Right cardiac atrium (tissue), 5 donors: Measurements from ENCODE around the gene NAPA. TPM values are rescaled to one million over a fixed set of nuclear protein-coding genes. Genes with fewer than 3 reads are reported as not detected.

ENCODE experiments used
- ATAC-seq, 2 donors: fragments of 200-7000 bp; cut with Tn5 transposase; one replicate each; pipeline versions ENCODE4 v1.8.0 to v1.9.1; 2020; ENCODE audit warnings: moderate library complexity in 2 of 2, mild to moderate bottlenecking in 1 of 2
- DNase-seq, 3 donors: peaks; one replicate each; pipeline ENCODE4 v3.0.0-alpha.2; 2020
- H3K27ac ChIP-seq: one replicate; pipeline ENCODE4 v1.5.1; 2013; ENCODE audit warnings: mild to moderate bottlenecking, low read length, control low read depth, moderate library complexity
- H3K27me3 ChIP-seq: one replicate; pipeline ENCODE4 v1.6.1; 2013; ENCODE audit not compliant: control insufficient read depth, insufficient read depth
- H3K4me1 ChIP-seq: one replicate; pipeline ENCODE4 v1.6.1; 2013; ENCODE audit warnings: low read length; ENCODE audit not compliant: control insufficient read depth, insufficient read depth
- H3K4me3 ChIP-seq: one replicate; pipeline ENCODE4 v1.5.1; 2013; ENCODE audit warnings: low read length, control low read depth
- H3K9me3 ChIP-seq: one replicate; pipeline ENCODE4 v1.6.1; 2013; ENCODE audit warnings: low read length; ENCODE audit not compliant: control insufficient read depth
- WGBS: extraction: QIAGEN DNeasy Blood & Tissue Kit; methylation state at CpG from one replicate; pipeline ENCODE4 v1.1.7; 2013; 5-methylcytosine and 5-hydroxymethylcytosine counted together
- intact Hi-C, 4 donors: fragments of 100-400 bp; cut with DNase I; formaldehyde crosslinking; loops; one replicate each; pipeline versions ENCODE4 v1.11.0 to v1.14.0; 2022 to 2023
- polyA plus RNA-seq: library from polyadenylated mRNA; stranded (reverse); fragments of 200-250 nt; gene quantifications from one replicate; pipeline ENCODE4 v1.2.3, GENCODE V29; 2013
- total RNA-seq, 4 donors: library from RNA; stranded (reverse); fragmentation: NEBNext Ultra II Directional; extraction: Animal tissue kit (Norgen Biotek cat#: 25700); gene quantifications; one replicate each; pipeline ENCODE4 v1.2.1, GENCODE V29; 2021
- donor health status: healthy with polysubstance abuse.
- donor health status: DM: no; HTN: yes; CAD: no.
- donor health status: DM: no; HTN: no; CAD: no.
- donor health status: DM: no; HTN: yes; CAD: no; lungs with severe emphysema.
- donor health status: DM: yes; HTN: yes; CAD: no.

The NAPA gene
- total and polyA plus RNA-seq, 5 donors = 91.7 to 111 (median 105) TPM

DNA sequence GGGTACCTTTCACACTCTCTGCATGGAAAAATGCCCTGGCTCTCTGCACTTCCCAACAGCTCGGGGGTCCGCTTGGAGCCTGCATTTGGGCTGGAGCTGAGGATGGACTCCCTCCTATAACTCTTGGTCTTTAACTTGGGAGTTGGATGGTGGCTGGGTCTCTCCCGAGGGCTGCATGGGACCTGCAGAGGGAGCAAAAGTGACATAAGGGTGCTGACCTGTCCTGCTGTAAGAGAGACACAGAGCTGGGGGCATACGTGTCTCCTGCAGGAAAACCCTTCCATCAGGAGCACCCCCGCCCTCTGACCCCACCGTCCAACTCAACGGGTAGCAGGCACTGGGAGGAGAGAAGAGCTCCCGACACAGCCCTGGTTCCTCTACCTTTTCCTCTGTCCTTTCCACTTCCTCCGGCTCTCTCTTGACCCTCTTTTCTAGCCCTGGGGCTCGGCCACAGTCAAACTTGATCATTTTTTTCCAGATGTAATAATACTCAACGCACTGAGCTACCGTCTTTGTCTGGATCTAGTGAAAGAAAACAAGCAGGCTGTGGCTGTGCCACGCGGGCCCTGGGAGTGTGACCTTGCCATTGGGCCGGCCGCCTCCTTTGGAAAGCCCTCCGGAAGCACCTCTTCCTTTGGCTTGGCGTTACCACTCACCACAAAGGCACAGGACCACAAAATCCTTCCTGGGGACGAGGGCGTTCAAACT, 6.8 kb upstream of the NAPA start:
- Histone ChIP-seq H3K4me1 (peaks cover 5% of the 10 kb centered on the region), H3K9me3 (no peaks in the 10 kb centered on the region), H3K27ac (no peak overlapping the region), H3K27me3 (no peaks in the 10 kb centered on the region), H3K4me3 (no peak overlapping the region)
- WGBS = 58% methylated on average over 20 of the region's 20 CpGs
- ATAC-seq (peak in 1 of 2 donors; percentile 25), DNase-seq (no peak)
- intact Hi-C loops = no loop called here

DNA sequence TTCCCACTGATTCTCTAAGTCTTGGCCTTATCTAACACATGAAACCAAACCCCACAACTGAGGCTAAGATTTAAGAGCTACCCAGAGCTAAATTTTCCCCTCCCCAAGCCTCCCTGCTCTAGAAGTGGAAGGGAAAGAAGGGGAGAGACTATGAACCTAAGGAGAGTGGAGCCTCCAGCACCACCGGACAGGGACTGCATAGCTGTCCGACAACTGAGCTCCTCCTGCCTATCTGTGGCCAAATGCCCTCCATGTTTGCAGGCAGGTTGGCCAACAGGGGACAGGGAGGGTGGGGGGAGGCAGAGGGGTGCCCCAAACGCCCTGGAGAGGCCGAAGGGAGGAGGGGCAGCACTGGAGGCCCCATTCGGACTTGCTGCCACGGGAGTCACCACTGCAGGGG, 6.0 kb upstream of the NAPA start:
- intact Hi-C loops = no loop called here
- no peaks in the 10 kb centered on the region for H3K9me3 ChIP-seq
- H3K27ac ChIP-seq = no peak overlapping the region
- no peak overlapping the region for H3K4me3 ChIP-seq
- DNase-seq (no peak), ATAC-seq (peak in 1 of 2 donors; percentile 40)
- peaks cover 5% of the 10 kb centered on the region for H3K4me1 ChIP-seq
- 54% methylated on average over 6 of the region's 6 CpGs for WGBS
- H3K27me3 ChIP-seq = no peaks in the 10 kb centered on the region

DNA sequence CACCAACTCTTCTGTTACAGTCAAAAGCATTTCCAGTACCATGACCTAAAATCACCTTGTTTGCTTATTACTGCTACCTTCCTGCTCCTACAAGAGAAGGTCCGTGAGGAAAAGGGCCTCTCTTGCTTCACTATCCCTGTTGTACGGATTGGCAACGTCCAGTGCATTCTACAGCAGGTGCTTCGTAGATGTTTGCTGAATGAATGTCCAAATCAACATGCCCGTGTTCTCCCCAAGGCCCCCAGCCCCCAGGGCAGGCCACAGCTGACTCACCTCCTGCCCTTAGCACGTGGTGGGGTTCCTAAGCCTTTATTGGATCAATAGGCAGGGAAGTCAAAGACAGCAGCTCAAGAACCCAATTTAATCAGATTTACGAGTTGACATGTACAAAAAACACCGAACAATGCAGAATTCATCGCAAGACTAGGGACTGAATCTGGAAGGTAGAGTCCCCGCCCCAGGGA, 5.5 kb upstream of the NAPA start:
- no peak overlapping the region for H3K4me3 ChIP-seq
- no peaks in the 10 kb centered on the region for H3K27me3 ChIP-seq
- 77% methylated on average over 10 of the region's 10 CpGs for WGBS
- H3K9me3 ChIP-seq = no peaks in the 10 kb centered on the region
- peaks cover 5% of the 10 kb centered on the region for H3K4me1 ChIP-seq
- H3K27ac ChIP-seq = no peak overlapping the region
- DNase-seq = no peak
- ATAC-seq = no peak
- intact Hi-C loops = no loop called here

DNA sequence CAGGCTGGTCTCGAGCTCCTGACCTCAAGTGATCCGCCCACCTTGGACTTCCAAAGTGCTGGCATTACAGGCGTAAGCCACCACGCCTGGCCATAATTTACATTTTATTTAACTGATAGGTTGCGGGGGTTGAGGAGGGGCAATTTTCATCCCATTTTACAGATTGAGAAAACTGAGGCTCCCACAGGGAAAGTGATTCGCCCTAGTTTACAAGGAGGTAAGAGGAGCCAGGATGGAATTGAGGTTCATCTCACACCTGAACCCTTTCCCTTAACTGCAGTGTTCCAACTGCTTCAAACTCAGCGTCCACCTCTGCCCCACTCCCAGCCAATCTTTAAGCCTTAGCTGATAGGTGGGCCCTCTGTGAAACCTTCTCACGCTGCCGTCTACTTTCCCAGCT, 4.0 kb upstream of the NAPA start:
- intact Hi-C loops = loop anchor here in 3 of 4 donors (10.0 kb wide), 2 partner anchors 84 to 86 kb away; partner anchors contain the start of gene BICRA (in 2 of the 3)
- no peak overlapping the region for H3K4me3 ChIP-seq
- no peaks in the 10 kb centered on the region for H3K27me3 ChIP-seq
- H3K4me1 ChIP-seq = peaks cover 5% of the 10 kb centered on the region
- no peaks in the 10 kb centered on the region for H3K9me3 ChIP-seq
- DNase-seq = no peak
- H3K27ac ChIP-seq = no peak overlapping the region
- no peak for ATAC-seq
- 80% methylated on average over 9 of the region's 9 CpGs for WGBS

DNA sequence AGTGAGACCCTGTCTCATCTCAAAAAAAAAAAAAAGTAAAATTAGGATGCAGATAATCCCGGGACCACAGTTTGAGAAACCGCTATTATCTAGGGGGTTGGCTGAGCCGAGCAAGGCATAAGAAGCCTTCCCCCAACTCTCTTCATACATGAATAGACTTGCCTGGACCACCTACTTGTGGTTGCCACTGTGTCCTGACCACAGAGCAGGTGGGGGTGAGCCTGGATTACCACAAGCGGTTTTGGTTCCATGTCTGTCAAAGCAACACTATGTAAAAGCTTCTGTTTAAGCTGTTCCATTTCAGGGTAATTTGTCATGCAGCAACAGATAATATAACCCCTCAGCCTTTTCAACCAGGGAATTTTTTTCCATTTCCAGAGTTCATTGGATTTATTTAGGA, 3.3 kb upstream of the NAPA start:
- intact Hi-C loops = loop anchor here in 3 of 4 donors (10.0 kb wide), 2 partner anchors 83 to 87 kb away; partner anchors contain the start of gene BICRA (in 2 of the 3)
- 63% methylated on average over 4 of the region's 4 CpGs for WGBS
- H3K4me3 ChIP-seq = no peak overlapping the region
- no peak overlapping the region for H3K27ac ChIP-seq
- no peaks in the 10 kb centered on the region for H3K9me3 ChIP-seq
- H3K4me1 ChIP-seq = peaks cover 6% of the 10 kb centered on the region
- ATAC-seq (no peak), DNase-seq (no peak)
- H3K27me3 ChIP-seq = no peaks in the 10 kb centered on the region

DNA sequence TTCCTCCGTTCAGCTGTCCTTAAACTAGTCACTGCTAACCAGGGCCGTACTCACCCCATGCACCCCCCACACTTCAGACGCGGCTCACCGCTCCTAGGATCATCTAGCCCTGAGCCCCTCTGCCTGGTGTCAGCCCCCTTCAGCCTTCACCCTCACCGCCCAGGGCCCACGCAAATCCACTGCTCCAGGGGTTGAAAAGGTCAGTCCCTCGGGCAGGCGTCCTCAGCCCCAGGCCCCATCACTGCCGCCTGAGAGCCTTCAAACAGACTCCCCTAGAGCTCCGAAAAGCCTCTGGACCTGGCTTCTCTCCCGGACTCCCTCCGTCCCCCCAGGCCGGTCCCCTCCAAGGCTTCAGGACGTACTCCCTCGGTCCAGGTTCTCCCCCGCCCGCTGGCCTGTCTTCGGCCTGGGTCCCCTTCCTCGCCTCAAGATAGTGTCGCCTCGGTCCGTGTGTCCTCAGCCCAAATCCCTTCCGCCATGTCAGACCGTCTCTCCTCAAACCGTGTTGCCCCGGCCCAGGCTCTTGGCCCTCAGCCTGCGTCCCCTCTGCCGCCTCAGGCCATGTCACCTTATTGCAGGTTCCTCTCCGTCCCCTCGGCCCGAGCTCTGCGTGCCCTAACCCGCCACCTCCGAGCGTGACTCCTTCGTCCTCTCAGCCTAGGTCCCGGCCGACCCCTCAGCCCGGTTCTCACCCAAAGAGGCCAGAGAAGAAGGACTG, 553 bp downstream of the NAPA start:
- H3K27me3 ChIP-seq = no peaks in the 10 kb centered on the region
- peaks cover 35% of the 10 kb centered on the region for H3K4me1 ChIP-seq
- peak overlapping the region; percentile 72 for H3K27ac ChIP-seq
- H3K4me3 ChIP-seq = peak overlapping the region; percentile 47
- ATAC-seq (peak in 1 of 2 donors; percentile 4), DNase-seq (no peak)
- 4% methylated on average over 40 of the region's 40 CpGs for WGBS
- H3K9me3 ChIP-seq = no peaks in the 10 kb centered on the region
- intact Hi-C loops = loop anchor here in 3 of 4 donors (10.0 kb wide), 2 partner anchors 80 to 90 kb away; partner anchors contain the start of gene BICRA (in 2 of the 3)

DNA sequence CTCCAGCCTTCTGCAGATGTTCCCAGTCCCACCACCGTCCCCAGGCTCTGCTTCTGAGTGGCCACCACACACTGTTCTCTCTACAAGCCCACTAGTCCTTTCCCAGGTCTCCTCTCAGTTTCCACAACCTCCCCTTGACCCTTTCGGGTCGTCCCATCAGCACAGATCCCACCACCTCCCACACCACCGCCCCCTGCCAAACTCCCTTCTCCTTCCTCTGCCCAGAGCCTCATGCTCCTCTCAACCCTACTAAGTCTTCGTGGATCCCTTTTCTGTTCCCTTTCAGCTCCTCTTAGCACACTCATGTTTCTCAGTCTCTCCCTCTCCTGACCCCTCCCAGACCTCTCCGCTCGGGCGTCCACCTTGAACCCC, 1.9 kb downstream of the NAPA start:
- intact Hi-C loops = loop anchor here in 3 of 4 donors (10.0 kb wide), 2 partner anchors 78 to 92 kb away; partner anchors contain the start of gene BICRA (in 2 of the 3)

DNA sequence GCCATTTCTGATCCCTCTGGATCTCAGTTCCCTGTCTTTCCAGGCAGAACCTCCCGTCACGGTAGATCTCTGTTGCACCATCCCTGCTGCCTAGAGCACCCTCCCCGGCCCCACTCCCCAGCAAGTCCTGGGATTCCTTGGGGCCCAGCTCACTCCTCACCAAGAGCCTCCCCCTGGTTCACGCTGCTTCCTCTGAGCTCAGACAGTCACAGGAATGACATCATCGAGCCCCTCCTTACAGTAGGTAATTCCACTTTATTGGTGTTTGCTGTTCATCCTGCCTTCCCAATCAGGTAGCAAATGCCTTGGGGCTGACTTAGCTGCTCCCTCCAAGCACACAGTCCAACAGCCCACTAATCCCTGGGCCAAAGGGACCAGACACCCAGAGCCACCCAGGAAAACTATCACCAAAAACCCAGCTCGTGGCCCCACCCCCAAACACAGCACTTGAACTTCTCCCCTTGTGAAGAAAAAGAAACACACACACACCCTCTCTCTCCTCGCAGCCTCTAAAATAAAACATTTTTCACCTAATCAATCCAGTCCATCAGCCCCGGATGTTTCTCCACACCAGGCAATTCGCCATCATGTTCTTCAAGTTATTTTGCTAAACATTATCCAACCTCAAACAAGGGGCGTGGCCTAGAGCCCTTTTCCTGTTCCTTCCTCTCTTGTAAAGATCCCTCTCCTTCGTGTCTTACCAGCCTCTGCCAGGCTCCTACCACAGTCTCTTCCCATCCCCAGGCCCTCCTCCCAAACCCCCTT, 2.5 kb downstream of the NAPA start:
- intact Hi-C loops = loop anchor here in 3 of 4 donors (10.0 kb wide), 2 partner anchors 78 to 92 kb away; partner anchors contain the start of gene BICRA (in 2 of the 3)
- H3K4me3 ChIP-seq = no peak overlapping the region
- no peaks in the 10 kb centered on the region for H3K27me3 ChIP-seq
- no peak for DNase-seq
- no peak for ATAC-seq
- 53% methylated on average over 11 of the region's 11 CpGs for WGBS
- H3K9me3 ChIP-seq = no peaks in the 10 kb centered on the region
- H3K27ac ChIP-seq = peak overlapping the region; percentile 34
- peaks cover 40% of the 10 kb centered on the region for H3K4me1 ChIP-seq

More for the DNA sequence above, 1.9 kb downstream of the NAPA start:
- 67% methylated on average over 8 of the region's 8 CpGs for WGBS
- Histone ChIP-seq H3K27me3 (no peaks in the 10 kb centered on the region), H3K4me3 (no peak overlapping the region), H3K27ac (peak overlapping the region; percentile 34), H3K4me1 (peaks cover 37% of the 10 kb centered on the region), H3K9me3 (no peaks in the 10 kb centered on the region)
- DNase-seq = no peak
- ATAC-seq = no peak

DNA sequence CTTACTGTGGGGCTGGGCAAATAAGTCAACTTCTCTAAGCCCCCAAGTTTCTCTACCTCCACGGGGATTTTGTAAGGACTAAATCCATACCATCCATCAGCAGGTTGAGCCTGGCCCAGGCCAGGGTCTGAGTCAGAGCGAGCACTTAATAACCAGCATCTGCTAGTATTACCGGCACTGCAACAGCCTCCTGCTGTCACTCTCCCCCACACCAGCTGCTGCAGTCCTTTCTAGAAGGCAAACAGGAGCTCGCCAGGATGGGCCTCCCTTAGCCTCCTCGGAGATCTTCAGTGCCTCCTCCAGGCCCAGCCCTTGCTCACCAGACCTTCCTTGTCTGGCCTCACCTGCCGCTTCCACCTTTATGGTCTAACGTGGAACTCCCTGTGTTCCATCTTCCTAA, 3.2 kb downstream of the NAPA start:
- Histone ChIP-seq H3K27me3 (no peaks in the 10 kb centered on the region), H3K27ac (no peak overlapping the region), H3K4me3 (no peak overlapping the region), H3K4me1 (peaks cover 46% of the 10 kb centered on the region), H3K9me3 (no peaks in the 10 kb centered on the region)
- intact Hi-C loops = loop anchor here in 3 of 4 donors (10.0 kb wide), 2 partner anchors 77 to 93 kb away; partner anchors contain the start of gene BICRA (in 2 of the 3)
- no peak for DNase-seq
- 62% methylated on average over 7 of the region's 7 CpGs for WGBS
- ATAC-seq = no peak

DNA sequence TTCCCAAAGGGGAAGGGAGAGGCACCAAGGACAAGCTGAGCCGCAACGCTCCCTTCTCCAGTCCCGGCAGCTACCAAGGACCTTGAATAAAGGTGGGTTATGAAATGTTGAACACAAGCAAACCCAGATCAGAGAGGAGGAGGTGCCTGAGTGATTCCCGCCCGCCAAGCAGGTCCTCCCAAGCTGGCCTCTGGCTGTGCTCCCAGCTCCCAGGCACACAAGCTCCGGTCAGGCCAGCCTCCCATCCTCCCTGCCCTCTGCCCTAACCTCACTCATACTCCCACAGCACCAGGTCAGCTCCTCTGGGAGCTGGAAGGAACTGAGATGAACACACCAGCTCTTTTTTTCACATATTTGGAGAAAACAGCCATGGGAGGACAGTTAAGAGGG, 3.7 kb downstream of the NAPA start:
- 58% methylated on average over 6 of the region's 6 CpGs for WGBS
- Histone ChIP-seq H3K27ac (peak overlapping the region; percentile 21), H3K27me3 (no peaks in the 10 kb centered on the region), H3K4me3 (no peak overlapping the region), H3K4me1 (peaks cover 49% of the 10 kb centered on the region), H3K9me3 (no peaks in the 10 kb centered on the region)
- ATAC-seq (no peak), DNase-seq (peak in 1 of 3 donors; percentile 74)
- intact Hi-C loops = loop anchor here in 3 of 4 donors (10.0 kb wide), 2 partner anchors 76 to 94 kb away; partner anchors contain the start of gene BICRA (in 2 of the 3)
